OCI-M1 (cell line): ENCODE results near the gene GRIK4.
"Not testable (repeated sequence)": the region's sequence is repeated elsewhere in the genome, so short reads cannot be mapped to it uniquely, and the experiment has no call there.

Source experiments
- DNase-seq: peaks from one replicate; lab custom pipeline; 2025; lab: John Stamatoyannopoulos, UW

Gene GRIK4

GRCh38 chr11:120608760-120609211, 97.2 kb downstream of the GRIK4 start:
- DNase-seq, result no peak

DNA sequence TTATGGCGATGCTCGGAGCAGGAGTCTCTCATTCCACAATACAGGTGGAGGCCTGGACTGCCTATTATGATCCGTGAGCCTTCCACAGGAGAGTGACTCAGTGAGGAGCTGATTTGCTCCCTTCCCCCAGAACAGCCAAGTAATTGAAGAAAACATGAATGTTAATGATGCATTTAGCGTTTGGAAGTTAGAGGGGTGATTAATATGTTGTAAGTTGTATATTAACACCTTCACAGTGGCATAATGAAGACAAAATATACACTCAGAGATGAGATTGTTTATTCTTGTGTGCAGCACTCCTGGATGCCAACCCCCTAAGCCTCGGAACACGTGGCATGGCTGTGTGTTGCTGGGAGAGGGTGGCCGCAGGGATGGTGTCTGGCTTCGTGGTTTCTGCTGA, 98.6 kb downstream of the GRIK4 start:
- DNase-seq, result no peak

DNA sequence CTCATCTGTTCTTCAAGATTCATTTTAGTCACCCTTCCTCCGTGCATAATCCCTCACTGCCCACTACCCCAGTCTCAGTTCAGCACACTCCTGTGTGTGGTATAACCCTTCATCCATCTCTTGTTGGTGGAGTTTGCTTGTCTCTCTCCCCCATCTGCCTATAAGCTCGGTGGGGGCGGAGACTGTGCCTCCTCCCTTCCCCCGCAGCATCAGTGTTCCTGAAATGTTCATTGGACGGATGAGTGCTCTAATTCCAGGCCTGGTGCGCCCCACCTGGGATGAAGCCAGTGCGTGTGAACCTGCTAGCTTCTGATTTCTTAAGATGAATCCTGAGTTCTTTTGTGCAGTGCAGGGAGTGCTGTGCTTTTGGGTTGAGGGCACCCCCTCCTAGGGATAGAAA, 100.0 kb downstream of the GRIK4 start:
- DNase-seq, result no peak

- peak; percentile 24 for DNase-seq
These were observed 101.1 kb downstream of the GRIK4 start for GRCh38 chr11:120612513-120613263.

GRCh38 chr11:120613264-120614226, 102.0 kb downstream of the GRIK4 start:
- no peak for DNase-seq

DNA sequence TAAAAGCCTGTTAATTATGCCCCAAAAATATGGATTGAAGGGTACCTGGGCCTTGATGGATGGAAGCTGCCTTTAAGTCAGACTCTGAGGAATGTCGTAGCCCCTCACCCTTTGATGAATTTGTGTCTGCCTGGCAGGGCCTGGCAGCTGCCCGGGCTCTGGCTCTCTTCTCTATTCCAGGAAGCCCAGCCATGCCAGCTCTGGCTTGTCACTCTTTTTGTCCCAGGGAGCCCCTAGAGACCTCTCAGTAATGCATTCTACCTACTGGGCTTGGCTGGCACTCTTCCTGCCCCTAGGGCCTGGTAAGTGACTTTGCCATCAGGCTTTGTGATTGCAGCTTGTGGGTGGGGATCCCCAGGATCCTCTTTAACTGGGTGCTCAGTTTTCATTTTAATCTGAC, 103.8 kb downstream of the GRIK4 start:
- DNase-seq, result no peak

GRCh38 chr11:120618399-120618798, 106.9 kb downstream of the GRIK4 start:
- DNase-seq, result no peak

DNA sequence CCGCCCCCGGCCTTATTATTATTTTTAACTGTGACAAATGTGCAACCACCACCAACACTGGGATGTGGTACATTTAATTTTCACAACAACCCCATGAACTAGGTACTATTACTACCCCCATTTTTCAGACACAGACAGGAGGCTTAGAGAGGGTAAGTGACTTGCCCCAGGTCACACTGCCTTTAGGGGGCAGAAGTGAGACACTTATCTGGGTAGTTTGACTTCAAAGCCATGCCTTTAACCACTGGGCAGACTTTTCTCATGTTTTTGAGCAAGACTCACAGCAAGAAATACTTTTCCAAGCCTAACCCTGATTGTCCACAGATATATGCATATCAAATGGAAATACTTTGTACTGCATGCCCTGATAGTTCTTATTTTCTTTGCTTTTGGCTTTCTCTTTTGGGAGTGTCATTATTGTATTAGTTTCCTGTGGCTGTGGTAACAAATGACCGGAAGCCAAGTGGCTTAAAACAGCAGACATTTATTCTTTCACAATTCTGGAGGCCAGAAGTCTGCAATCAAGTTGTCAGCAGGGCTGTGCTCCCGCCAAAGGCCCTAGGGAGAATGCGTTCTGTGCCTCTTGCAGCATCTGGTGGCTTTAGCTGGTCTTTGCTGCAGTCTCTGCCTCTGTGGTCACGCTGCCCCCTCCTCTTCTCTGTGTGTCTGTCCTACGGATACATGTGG, 110.8 kb downstream of the GRIK4 start:
- DNase-seq, result peak; percentile 31

DNA sequence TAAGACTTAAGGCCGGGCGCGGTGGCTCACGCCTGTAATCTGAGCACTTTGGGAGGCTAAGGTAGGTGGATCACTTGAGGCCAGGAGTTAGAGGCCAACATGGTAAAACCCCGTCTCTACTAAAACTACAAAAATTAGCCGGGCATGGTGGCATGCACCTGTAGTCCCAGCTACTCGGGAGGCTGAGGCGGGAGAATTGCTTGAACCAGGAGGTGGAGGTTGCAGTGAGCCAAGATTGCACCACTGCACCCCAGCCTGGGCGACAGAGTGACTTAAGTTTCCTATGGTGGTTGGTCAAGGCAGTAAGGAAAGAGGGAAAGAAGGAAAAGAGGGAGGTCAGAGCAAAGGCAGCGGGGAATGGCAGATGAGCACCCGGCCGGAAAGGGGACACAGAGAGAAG, 113.4 kb downstream of the GRIK4 start:
- not testable (repeated sequence) for DNase-seq

GRCh38 chr11:120625565-120625964, 114.0 kb downstream of the GRIK4 start:
- DNase-seq, result no peak

DNA sequence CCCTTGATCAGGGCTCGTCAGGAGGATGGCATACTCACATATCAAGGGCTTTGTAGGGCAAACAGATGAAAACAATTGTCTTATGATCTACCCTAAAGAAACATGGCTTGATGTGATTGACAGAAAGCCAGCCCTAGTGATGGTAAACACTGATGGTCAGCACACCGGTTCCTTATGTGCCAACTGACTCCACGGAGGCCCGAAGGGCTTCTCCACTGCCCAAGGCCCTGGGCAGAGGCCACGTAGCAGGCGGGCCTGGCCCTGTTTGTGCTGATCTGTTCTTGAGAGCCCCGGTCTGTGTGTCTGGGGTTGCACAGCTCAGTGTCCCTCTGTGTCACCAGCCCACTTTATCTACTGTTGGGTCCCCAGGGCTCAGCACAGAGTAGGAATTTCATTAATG, 115.2 kb downstream of the GRIK4 start:
- no peak for DNase-seq

GRCh38 chr11:120627327-120628163, 116.0 kb downstream of the GRIK4 start:
- DNase-seq, result no peak

DNA sequence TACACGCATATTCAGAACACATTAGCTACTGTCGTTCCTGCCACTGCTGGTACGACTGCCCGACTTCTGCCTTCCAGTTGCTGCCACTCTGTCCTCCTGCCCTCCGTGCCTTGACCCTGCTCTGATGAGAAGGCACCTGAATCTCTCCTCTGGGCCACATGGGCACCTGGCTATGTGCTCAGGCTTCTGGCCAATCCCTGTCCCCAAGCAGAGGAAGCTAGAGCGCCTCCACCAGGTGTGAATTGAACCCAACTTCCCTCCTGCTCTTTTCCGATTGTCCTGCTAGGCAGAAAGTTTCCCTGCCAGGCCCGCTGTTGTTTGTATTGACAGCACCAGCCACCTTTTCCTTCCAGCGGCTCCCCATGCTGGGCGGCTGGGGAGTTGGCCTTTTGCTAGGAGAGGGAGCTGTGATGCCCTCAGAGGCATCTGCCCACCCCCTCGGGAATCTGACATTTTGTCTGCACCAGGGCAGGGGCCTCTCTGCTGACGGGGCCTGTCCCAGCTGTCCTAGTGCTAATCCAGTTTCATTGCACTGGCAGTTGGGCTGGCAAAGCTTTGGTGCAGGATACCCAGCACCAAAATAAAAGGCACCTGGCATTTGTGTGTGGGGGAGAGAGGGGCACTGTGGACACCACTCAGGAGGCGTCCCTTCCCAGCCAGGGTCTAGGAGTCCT, 118.0 kb downstream of the GRIK4 start:
- DNase-seq, result no peak

GRCh38 chr11:120630122-120630521, 118.6 kb downstream of the GRIK4 start:
- no peak for DNase-seq

DNA sequence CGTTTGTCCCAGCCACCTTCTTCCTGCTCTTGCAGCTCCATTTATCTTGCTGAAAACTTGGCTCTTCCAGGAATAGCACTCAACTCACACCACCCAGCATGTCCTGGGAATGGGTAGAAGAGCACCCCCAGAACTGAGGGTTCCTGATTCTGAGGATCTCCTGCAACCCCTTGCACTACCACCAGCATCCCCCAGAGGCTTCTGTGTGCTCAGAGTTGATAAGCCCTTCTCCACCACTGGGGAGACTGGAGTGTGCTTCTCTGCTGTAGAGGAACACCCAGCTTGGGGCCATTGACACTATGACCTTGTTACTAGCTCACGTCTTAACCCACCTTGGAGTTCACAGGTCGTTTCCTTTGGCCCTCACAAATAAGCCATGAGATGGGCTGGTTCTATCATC, 121.0 kb downstream of the GRIK4 start:
- DNase-seq, result peak; percentile 29

- peak; percentile 9 for DNase-seq
These were observed 122.3 kb downstream of the GRIK4 start for GRCh38 chr11:120633616-120634393.

- DNase-seq, result no peak
These were observed 123.2 kb downstream of the GRIK4 start for GRCh38 chr11:120634706-120635105.

DNA sequence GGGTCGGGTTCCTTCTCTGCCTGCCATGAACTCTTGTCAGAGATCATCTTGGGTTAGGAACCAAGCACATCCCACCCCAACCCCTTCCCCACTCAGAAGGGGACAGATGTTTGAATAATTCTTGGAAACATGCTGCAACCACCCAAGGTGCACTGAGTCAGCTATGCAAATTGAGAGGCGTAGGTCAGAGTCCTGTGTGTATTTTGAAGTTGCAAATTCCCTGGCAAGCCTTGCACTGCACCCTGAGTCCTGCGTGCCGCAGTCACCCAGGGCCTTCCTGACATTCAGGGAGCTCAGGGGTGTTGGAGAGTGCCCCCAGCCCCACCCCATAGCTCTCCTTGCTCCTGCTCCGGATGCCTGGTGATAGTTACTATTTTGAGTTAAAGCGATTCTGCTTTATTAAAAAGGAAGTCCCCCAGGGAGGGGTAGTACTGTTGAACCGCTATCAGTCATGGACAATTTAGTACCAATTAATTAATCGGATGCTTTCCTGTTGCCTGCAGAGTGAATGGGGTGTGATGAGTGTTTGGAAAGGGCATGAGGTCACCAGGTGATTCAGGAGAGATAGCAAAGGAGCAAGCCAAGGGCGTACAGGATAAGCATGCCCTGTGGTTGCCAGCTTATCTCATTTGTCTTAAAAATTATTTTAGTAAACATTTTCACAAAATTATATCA, 123.7 kb downstream of the GRIK4 start:
- DNase-seq, result no peak

GRCh38 chr11:120637131-120637530, 125.6 kb downstream of the GRIK4 start:
- DNase-seq, result no peak
